HG03196 (cell line): ENCODE results near the gene CDHR5.

Experiments
- ATAC-seq: cut with Tn5 transposase; IDR thresholded peaks from one replicate; pipeline ENCODE4 v1.9.1; 2021; ENCODE audit not compliant: unreplicated experiment

CDHR5 gene

DNA sequence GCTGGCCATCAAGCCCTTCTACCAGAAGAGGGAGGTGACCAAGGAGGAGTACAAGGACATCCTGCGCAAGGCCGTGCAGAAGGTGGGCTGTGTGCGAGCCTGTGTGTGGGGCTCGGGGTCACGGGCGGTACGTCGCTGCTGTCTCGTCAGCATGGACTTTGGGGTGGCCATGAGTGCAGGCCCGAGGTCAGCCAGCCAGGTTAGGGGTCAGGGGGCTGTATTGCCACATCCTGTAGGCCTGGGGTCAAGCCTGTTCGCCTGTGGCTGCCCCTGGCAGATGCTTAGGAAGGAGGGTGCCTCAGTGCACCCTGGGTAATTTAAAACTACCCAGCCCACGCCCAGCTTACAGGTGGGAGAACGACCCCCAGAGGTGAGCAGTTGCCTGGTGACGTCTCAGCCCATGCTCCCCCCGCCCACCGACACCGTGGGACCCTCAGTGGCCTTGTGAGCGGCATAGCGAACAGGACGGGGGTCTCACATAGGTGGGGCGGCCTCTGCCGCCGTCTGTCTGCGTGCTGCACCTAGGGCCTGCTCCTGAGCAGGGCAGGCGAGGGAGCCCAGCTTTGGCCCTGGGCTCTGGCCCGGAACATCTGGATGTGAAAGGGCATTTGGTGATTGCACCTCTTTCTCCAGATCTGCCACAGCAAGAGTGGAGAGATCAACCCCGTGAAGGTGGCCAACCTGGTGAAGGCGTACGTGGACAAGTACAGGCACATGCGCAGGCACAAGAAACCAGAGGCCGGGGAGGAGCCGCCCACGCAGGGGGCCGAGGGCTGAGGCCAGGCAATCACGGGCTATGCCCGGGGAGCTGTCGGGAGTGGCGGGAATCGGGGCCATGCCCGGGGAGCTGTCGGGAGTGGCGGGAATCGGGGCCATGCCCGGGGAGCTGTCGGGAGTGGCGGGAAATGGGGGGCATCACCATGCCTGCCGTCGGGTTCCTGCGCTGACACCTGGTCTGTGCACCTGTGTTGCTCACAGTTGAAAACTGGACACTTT, 13.5 kb downstream of the CDHR5 start:
- ATAC-seq, result no peak

DNA sequence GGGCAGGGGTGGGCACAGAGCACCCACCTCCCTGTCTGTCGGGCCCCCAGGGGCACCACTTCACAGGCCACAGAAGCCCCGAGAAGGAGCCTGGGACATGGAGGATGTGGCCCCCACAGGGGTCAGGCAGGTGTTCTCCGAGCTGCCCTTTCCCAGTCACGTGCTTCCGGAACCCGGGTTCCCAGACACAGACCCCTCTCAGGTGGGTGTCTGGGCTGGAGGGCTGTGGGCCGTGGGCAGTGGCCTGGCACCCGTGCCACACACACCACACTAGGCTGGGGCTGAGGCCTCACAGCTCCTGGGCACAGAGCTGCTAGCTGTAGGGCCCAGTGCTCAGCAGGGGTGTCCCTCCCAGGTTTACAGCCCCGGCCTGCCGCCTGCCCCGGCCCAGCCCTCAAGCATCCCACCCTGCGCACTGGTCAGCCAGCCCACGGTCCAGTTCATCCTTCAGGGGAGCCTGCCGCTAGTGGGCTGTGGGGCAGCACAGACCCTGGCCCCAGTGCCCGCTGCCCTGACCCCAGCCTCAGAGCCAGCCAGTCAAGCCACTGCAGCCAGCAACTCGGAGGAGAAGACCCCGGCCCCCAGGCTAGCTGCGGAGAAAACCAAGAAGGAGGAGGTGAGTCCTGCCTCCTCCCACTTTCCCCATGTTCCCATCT, 14.5 kb downstream of the CDHR5 start:
- no peak for ATAC-seq

GRCh38 chr11:609341-609811, 15.4 kb downstream of the CDHR5 start:
- ATAC-seq, result no peak

DNA sequence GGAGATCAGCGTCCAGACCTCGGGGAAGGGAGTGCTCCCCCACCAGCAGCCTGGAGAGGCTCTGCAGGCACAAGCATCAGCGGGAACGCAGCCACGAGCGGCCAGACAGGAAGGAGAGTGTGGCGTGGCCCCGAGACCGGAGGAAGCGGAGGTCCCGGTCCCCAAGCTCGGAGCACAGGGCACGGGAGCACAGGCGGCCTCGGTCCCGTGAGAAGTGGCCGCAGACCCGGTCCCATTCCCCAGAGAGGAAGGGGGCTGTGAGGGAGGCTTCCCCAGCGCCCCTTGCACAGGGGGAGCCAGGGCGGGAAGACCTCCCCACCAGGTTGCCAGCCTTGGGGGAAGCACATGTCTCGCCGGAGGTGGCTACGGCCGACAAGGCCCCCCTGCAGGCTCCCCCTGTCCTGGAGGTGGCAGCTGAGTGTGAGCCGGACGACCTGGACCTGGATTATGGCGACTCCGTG, 15.9 kb downstream of the CDHR5 start:
- ATAC-seq, result no peak

GRCh38 chr11:607971-608659, 16.6 kb downstream of the CDHR5 start:
- ATAC-seq, result no peak

- no peak for ATAC-seq
Observed at GRCh38 chr11:607020-607780, 17.6 kb downstream of the CDHR5 start.

GRCh38 chr11:606245-606644, 18.5 kb downstream of the CDHR5 start:
- ATAC-seq, result no peak

DNA sequence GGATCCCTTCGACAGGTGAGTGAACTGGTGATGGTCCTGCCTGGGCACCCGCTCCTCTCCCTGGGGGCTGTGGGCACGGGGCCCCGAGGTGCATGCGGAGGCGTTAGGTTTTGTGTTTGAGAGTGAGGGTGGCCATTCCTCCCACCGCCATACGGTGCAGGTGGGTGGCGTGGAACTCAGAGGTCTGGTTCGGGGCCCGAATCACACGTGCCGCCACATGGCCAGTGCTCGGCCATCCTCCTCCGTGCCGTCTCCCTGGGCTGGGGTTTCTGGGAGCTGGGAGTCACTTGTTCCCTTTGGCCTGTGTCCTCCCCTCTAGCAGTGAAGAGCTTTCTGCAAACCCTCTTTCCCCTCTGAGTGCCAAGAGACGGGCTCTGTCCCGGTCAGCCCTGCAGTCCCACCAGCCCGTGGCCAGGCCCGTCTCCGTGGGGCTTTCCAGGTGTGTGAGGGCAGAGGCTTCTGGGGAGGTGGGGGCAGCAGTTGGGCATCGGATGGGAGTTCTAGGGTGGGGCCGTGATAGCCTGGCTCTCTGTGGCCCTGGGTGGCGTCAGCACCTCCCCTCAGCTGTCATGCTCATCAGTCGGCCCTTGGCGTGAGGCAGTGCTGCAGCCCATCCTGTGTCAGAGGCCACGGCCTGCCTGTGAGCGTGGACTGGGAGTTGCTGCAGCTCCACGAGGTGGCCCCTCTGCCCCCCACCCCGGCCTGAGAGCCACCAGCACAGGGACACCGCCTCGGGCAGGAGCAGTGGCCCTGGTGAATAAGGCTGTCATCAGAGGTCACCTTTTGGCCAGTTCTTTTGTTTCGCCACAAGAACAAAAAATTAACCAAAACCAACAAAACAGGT, 19.2 kb downstream of the CDHR5 start:
- ATAC-seq, result no peak

- ATAC-seq, result no peak
Observed at GRCh38 chr11:603154-603553, 21.6 kb downstream of the CDHR5 start.

GRCh38 chr11:601573-602245, 23.0 kb downstream of the CDHR5 start:
- no peak for ATAC-seq

GRCh38 chr11:598005-598680, 26.6 kb downstream of the CDHR5 start:
- ATAC-seq, result no peak

DNA sequence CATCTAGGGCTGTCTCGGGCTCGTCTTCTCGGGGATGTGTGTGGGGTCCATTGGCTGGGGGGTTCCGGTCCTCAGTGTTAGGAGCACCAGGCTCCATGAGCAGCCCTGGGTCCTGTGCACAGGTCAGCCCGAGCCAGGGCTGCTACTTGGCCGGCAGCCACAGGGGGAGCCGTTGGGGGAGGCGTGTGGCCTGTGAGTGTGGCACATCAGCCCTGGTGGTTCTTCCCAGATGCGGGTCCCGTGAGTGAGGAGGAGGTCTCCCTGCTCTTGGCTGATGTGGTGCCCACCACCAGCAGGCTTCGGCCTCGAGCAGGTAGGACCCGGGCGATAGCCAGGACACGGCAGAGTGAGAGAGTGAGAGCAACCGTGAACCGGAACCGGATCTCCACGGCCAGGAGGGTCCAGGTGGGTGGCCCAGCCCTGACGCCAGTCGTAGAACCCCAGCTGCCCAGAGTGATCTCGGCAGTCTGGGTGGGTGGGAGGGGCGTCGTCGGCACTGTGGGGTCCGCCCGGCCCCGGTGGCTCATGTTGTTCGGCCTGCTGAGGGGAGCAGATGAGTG, 27.5 kb downstream of the CDHR5 start:
- ATAC-seq, result no peak

DNA sequence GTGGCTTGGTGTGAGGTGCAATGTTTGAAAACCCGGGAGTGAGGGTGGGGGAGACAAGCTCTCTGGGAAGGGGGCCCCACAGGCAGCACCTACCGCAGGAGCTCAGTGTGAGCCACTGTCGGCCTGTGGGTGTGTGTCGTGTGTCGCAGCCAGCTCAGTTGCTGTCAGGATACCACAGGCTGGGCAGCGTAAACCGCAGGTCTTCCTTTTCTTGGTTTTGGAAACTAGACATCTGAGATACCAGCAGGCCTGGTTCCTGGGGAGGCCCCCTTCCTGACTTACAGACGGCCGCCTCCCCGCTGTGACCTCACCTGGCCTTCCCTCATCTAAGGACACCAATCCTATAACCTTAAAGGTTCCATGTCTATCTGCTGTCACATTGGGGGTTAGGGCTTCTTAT, 28.4 kb downstream of the CDHR5 start:
- no peak for ATAC-seq

GRCh38 chr11:595400-595799, 29.4 kb downstream of the CDHR5 start:
- ATAC-seq, result no peak

DNA sequence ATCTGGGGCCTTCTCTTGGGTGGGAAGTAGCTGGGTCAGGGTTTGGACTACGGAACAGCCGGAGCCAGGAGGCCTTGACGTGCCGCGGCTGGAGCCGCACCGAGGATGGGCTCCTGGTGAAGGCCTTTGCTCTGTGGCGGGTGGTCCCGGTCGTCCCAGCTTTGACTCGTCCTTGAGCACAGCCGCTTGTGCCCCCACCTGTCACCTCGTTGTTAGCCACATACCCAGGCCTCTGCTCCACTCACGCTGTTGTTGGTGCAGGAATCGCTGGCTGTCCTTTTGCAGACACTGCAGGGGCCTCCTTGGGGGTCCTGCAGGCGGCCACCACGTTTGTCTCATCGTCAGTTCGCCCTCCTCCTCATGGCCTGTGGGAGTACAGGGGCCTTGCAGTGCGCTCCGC, 31.4 kb downstream of the CDHR5 start:
- ATAC-seq, result no peak

- no peak for ATAC-seq
Observed at GRCh38 chr11:592918-593317, 31.8 kb downstream of the CDHR5 start.

GRCh38 chr11:592501-592900, 32.3 kb downstream of the CDHR5 start:
- no peak for ATAC-seq

GRCh38 chr11:590997-591396, 33.8 kb downstream of the CDHR5 start:
- no peak for ATAC-seq
